ENCODE results near the gene DSN1. TPM values are rescaled to one million over a fixed set of nuclear protein-coding genes. Genes with fewer than 3 reads are reported as not detected.

DSN1 gene
- total RNA-seq, 4 donors from 2014 or later: 6.9 to 13.0 (median 9.7) TPM

- H3K36me3 ChIP-seq: peaks cover 0 to 44% (median 0%) of the 10 kb centered on the region in 3 donors
- H3K27ac ChIP-seq: no peak overlapping the region
- 97 to 100% methylated on average over 2 of the region's 2 CpGs for WGBS, 2 donors
- no peak for DNase-seq
- no peaks in the 10 kb centered on the region for H3K9me3 ChIP-seq
- intact Hi-C loops (cut with DNase I): no loop called here
- H3K4me1 ChIP-seq: no peaks in the 10 kb centered on the region
- H3K4me3 ChIP-seq: no peak overlapping the region
- no peaks in the 10 kb centered on the region for H3K27me3 ChIP-seq
- TF ChIP-seq POLR2A (IDR thresholded peaks at IDR 0.05) (no peak), CTCF (IDR thresholded peaks at IDR 0.05) (peak in 3 of 6 experiments; percentile 16 to 36 (median 18))
Measured at GRCh38 chr20:36717657-36718056, 55.9 kb downstream of the DSN1 start.

GRCh38 chr20:36717021-36717420 lies 56.5 kb downstream of the DSN1 start:
- Histone ChIP-seq H3K27me3 (no peaks in the 10 kb centered on the region), H3K9me3 (no peaks in the 10 kb centered on the region), H3K4me3 (no peak overlapping the region), H3K27ac (no peak overlapping the region), H3K4me1 (no peaks in the 10 kb centered on the region), H3K36me3 (peaks cover 0 to 42% (median 0%) of the 10 kb centered on the region in 3 donors)
- DNase-seq: no peak
- 82 to 86% methylated on average over 3 of the region's 3 CpGs for WGBS, 2 donors
- intact Hi-C loops (cut with DNase I): no loop called here
- no peak for TF ChIP-seq POLR2A (IDR thresholded peaks at IDR 0.05)
- no peak for TF ChIP-seq CTCF (IDR thresholded peaks at IDR 0.05)

GRCh38 chr20:36712775-36713174 lies 60.8 kb downstream of the DSN1 start:
- no peak for DNase-seq
- H3K36me3 ChIP-seq: peaks cover 0 to under 1% (median 0%) of the 10 kb centered on the region in 3 donors
- no peaks in the 10 kb centered on the region for H3K4me1 ChIP-seq
- no peak overlapping the region for H3K27ac ChIP-seq
- no peaks in the 10 kb centered on the region for H3K27me3 ChIP-seq
- intact Hi-C loops (cut with DNase I): no loop called here
- no peak for TF ChIP-seq CTCF (IDR thresholded peaks at IDR 0.05)
- no peak for TF ChIP-seq POLR2A (IDR thresholded peaks at IDR 0.05)
- no peaks in the 10 kb centered on the region for H3K9me3 ChIP-seq
- WGBS, 2 donors: 94 to 100% methylated on average over 1 of the region's 1 CpG
- H3K4me3 ChIP-seq: no peak overlapping the region

- peaks cover 0 to 25% (median 8%) of the 10 kb centered on the region in 3 donors for H3K36me3 ChIP-seq
Measured at GRCh38 chr20:36709126-36709525, 64.4 kb downstream of the DSN1 start.

GRCh38 chr20:36703530-36703929 lies 70.0 kb downstream of the DSN1 start:
- Histone ChIP-seq H3K4me3 (no peak overlapping the region), H3K4me1 (peaks cover 0 to 10% (median 0%) of the 10 kb centered on the region in 3 donors), H3K27ac (no peak overlapping the region), H3K27me3 (no peaks in the 10 kb centered on the region), H3K36me3 (peaks cover 0 to 25% (median 8%) of the 10 kb centered on the region in 3 donors), H3K9me3 (no peaks in the 10 kb centered on the region)
- no peak for DNase-seq
- TF ChIP-seq POLR2A (IDR thresholded peaks at IDR 0.05): no peak
- TF ChIP-seq CTCF (IDR thresholded peaks at IDR 0.05): no peak
- intact Hi-C loops (cut with DNase I): no loop called here
- 82 to 91% methylated on average over 4 of the region's 4 CpGs for WGBS, 2 donors

More at GRCh38 chr20:36709126-36709525, 64.4 kb downstream of the DSN1 start:
- Histone ChIP-seq H3K9me3 (no peaks in the 10 kb centered on the region), H3K27me3 (no peaks in the 10 kb centered on the region), H3K4me1 (no peaks in the 10 kb centered on the region), H3K4me3 (no peak overlapping the region), H3K27ac (no peak overlapping the region)
- TF ChIP-seq CTCF (IDR thresholded peaks at IDR 0.05) (no peak), POLR2A (IDR thresholded peaks at IDR 0.05) (no peak)
- intact Hi-C loops (cut with DNase I): no loop called here
- 82 to 85% methylated on average over 5 of the region's 5 CpGs for WGBS, 2 donors
- no peak for DNase-seq

Other genes with a start within 250 kb of the DSN1 start
- 100 to 1,000 TPM in 1 of 4 donors, 10 to 100 TPM in 3; 10.7 to 313 (median 60.7) TPM for gene MYL9, start 232.2 kb downstream of the DSN1 start, total RNA-seq
- gene TGIF2, start 200.2 kb downstream of the DSN1 start, total RNA-seq: 10 to 100 TPM in 1 of 4 donors, 1 to 10 TPM in 3; 3.4 to 10.9 (median 7.1) TPM
- 100 to 1,000 TPM; 203 to 373 (median 267) TPM for gene RAB5IF, start 168.0 kb downstream of the DSN1 start, total RNA-seq
- 1 to 10 TPM in 1 of 4 donors, under 1 TPM in 2, not detected in 1; 0.11 to 1.9 (median 0.61) TPM for gene SLA2, start 127.6 kb downstream of the DSN1 start, total RNA-seq
- gene NDRG3, start 27.7 kb downstream of the DSN1 start, total RNA-seq: 10 to 100 TPM; 13.9 to 23.5 (median 18.1) TPM
- gene TLDC2, start 102.4 kb upstream of the DSN1 start, total RNA-seq: 1 to 10 TPM in 1 of 4 donors, under 1 TPM in 1, not detected in 2; 0.53 to 1.1 TPM
- 100 to 1,000 TPM in 2 of 4 donors, 10 to 100 TPM in 2; 17.0 to 212 (median 66.0) TPM for gene SAMHD1, start 177.9 kb upstream of the DSN1 start, total RNA-seq